HepG2 (cell line): ENCODE data around the gene PYGL. TPM values are rescaled to one million over a fixed set of nuclear protein-coding genes. Genes with fewer than 3 reads are reported as not detected.

ENCODE experiments used
- ZBTB40 ChIP-seq, 2 experiments: fragments of 450-650 bp in 1 of 2; sonication (generic) in 1 of 2; formaldehyde crosslinking in 1 of 2; IDR thresholded peaks; 2 replicates each; pipeline versions ENCODE4 v1.6.1 to v1.8.0; 2016 to 2022; ENCODE audit warnings: antibody characterized with exemption in 1 of 2, mild to moderate bottlenecking in 1 of 2, missing genetic modification reagents in 1 of 2
- polyA plus RNA-seq, 8 experiments: library from polyadenylated mRNA; depleted of rRNA in 3 of 8; stranded (reverse) in 7 of 8; unstranded in 1 of 8; fragments of >200 nt; fragmentation: Illumina TruSeq in 4 of 8; extraction: Trizol in 4 of 8; gene quantifications; 2 replicates each; pipeline versions ENCODE4 v1.2.1 to v1.2.3, GENCODE V29; 2011 to 2016; ENCODE audit warnings: low read depth in 4 of 8, missing spikeins in 1 of 8, mixed read lengths in 1 of 8; ENCODE audit not compliant: insufficient read depth in 1 of 8
- total RNA-seq, 5 experiments: library from RNA; depleted of rRNA; stranded (reverse); fragments of >200 nt; fragmentation: Illumina TruSeq; extraction: Trizol; gene quantifications; 2 replicates each; pipeline ENCODE4 v1.2.3, GENCODE V29; 2016; ENCODE audit warnings: low read depth in 1 of 5

Gene PYGL
- total and polyA plus RNA-seq, 2 of the 13 experiments (the other 11 are each of a cell fraction or from before 2014, with no cell fraction given) = 98.4 to 110 TPM

- TF ChIP-seq ZBTB40 (IDR thresholded peaks at IDR 0.05) = no peak
- no peak for TF ChIP-seq ZBTB40 (CRISPR knock-in tag; IDR thresholded peaks at IDR 0.05)
Measured at GRCh38 chr14:50932592-50933495, 11.4 kb downstream of the PYGL start (continued).
